VCaP (cell line): Measurements from ENCODE around the gene ARL16.

ENCODE experiments used
- H3K27ac ChIP-seq: fragments of 450-650 bp; 2 replicates; pipeline ENCODE4 v1.5.1; 2017
- CTCF ChIP-seq: fragments of 450-650 bp; conservative IDR thresholded peaks from 2 replicates; pipeline ENCODE4 v1.5.1; 2017; ENCODE audit warnings: mild to moderate bottlenecking, moderate library complexity

Gene ARL16

GRCh38 chr17:81683584-81684441 is at the start of gene ARL16, which contains the start of gene HGS:
ARL16 (minus strand) TSS chr17:81683797; CDS start chr17:81683753, 44 bp downstream.
HGS (plus strand) TSS chr17:81684011; CDS start chr17:81684067, 56 bp downstream.
- no peak for TF ChIP-seq CTCF
- H3K27ac ChIP-seq = peak within 1 kb of the TSS; percentile 91

- TF ChIP-seq CTCF = no peak
- H3K27ac ChIP-seq = peak overlapping the region; percentile 94
These were observed 43.9 kb upstream of the ARL16 start for GRCh38 chr17:81727324-81728031.

GRCh38 chr17:81726004-81726403 is 42.4 kb upstream of the ARL16 start:
- peak overlapping the region; percentile 94 for H3K27ac ChIP-seq
- TF ChIP-seq CTCF = no peak

GRCh38 chr17:81725439-81725838 is 41.8 kb upstream of the ARL16 start:
- no peak for TF ChIP-seq CTCF
- H3K27ac ChIP-seq = peak overlapping the region; percentile 94

GRCh38 chr17:81723651-81724209 is 40.1 kb upstream of the ARL16 start:
- no peak for TF ChIP-seq CTCF
- H3K27ac ChIP-seq = peak overlapping the region; percentile 90

GRCh38 chr17:81722184-81723120 is 38.9 kb upstream of the ARL16 start:
- no peak for TF ChIP-seq CTCF
- H3K27ac ChIP-seq = peak overlapping the region; percentile 90
